Gastrocnemius medialis (tissue), 4 donors: ENCODE data around the gene VCL. TPM values are rescaled to one million over a fixed set of nuclear protein-coding genes. Genes with fewer than 3 reads are reported as not detected.
"Not testable (repeated sequence)": the region's sequence is repeated elsewhere in the genome, so short reads cannot be mapped to it uniquely, and the experiment has no call there.

Experiments
- ATAC-seq, 2 donors: fragments of 150-250 bp; one replicate each; pipeline ENCODE4 v1.9.1; 2016
- DNase-seq, 2 donors: peaks; one replicate each; pipeline ENCODE4 v3.0.0-alpha.2; 2019
- H3K27ac ChIP-seq, 4 donors: fragments of 200-600 bp; sonication (generic); 1 replicate in 1 of 4; 2 replicates in 3 of 4; pipeline ENCODE4 v1.5.1; 2016 to 2018; ENCODE audit warnings: mild to moderate bottlenecking in 2 of 4, moderate library complexity in 1 of 4
- H3K27me3 ChIP-seq, 3 donors: fragments of 200-600 bp; sonication (generic) in 2 of 3; 1 replicate in 1 of 3; 2 replicates in 2 of 3; pipeline versions ENCODE4 v1.5.1 to v1.6.0; 2016 to 2019; ENCODE audit warnings: mild to moderate bottlenecking in 1 of 3, moderate library complexity in 1 of 3
- H3K36me3 ChIP-seq, 2 donors: fragments of 200-600 bp; sonication (generic) in 1 of 2; one replicate each; pipeline ENCODE4 v1.5.1; 2017 to 2018
- H3K4me1 ChIP-seq, 2 donors: fragments of 200-600 bp; sonication (generic) in 1 of 2; one replicate each; pipeline ENCODE4 v1.5.1; 2016 to 2017; ENCODE audit warnings: mild to moderate bottlenecking in 2 of 2
- H3K4me3 ChIP-seq, 4 donors: fragments of 200-600 bp; sonication (generic) in 3 of 4; 1 replicate in 1 of 4; 2 replicates in 3 of 4; pipeline ENCODE4 v1.5.1; 2016 to 2019; ENCODE audit warnings: mild to moderate bottlenecking in 2 of 4
- H3K9me3 ChIP-seq, 3 donors: fragments of 200-600 bp; sonication (generic) in 2 of 3; 1 replicate in 1 of 3; 2 replicates in 2 of 3; pipeline ENCODE4 v1.5.1; 2016 to 2019
- POLR2A ChIP-seq, 2 donors: fragments of 450-650 bp; IDR thresholded peaks; one replicate each; pipeline ENCODE4 v1.6.1; 2017; ENCODE audit warnings: antibody characterized with exemption in 2 of 2, mild to moderate bottlenecking in 2 of 2, moderate library complexity in 2 of 2
- in situ Hi-C, 4 donors: fragments of 200-750 bp; cut with MboI; loops; one replicate each; pipeline versions ENCODE4 v1.15.0 to v1.8.0; 2017; ENCODE audit warnings: low sequenced_read_pairs in 4 of 4
- intact Hi-C: fragments of 100-400 bp; cut with DNase I; formaldehyde crosslinking; loops from one replicate; pipeline ENCODE4 v1.15.1; 2023; ENCODE audit warnings: low total_unique reads
- total RNA-seq, 4 donors: library from RNA; depleted of rRNA; stranded (reverse); fragments of >200 nt; gene quantifications; one replicate each; pipeline versions ENCODE4 v1.1.0 to v1.2.3, GENCODE V29; 2016
- TF ChIP-seq, protein P1 (sequence below), 5 experiments: fragments of 450-650 bp in 3 of 5; fragments of 200-600 bp in 2 of 5; sonication (generic) in 2 of 5; IDR thresholded peaks in 4 of 5; conservative IDR thresholded peaks in 1 of 5; 1 replicate in 4 of 5; 2 replicates in 1 of 5; pipeline ENCODE4 v1.5.1; 2016 to 2019; ENCODE audit warnings: antibody characterized with exemption in 5 of 5, mild to moderate bottlenecking in 3 of 5, moderate library complexity in 3 of 5

The VCL gene
- total RNA-seq, 4 donors from 2014 or later: 129 to 299 (median 210) TPM

DNA sequence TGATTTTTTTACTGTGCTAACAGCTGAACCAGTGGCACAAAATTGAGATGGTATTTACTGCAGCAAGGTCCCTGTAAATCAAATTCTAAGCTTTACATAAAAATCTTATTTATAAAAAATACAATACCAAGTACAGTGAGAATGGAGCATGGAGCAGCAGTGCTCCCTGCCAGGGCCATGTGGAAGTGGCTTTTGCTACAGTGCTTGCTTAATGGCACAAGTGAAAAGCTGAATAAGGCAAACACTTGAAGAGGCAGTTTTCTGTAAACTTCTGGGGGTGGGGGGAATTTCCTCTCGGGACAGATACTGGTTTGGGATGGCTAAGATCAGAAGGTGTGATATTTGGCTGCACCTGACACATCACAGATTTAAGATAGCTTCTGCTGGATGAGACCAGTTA lies 125.2 kb downstream of the VCL start:
- in situ Hi-C loops: no loop called here
- H3K36me3 ChIP-seq: peaks cover 0 to 89% of the 10 kb centered on the region in 2 donors
- no peak for ATAC-seq

DNA sequence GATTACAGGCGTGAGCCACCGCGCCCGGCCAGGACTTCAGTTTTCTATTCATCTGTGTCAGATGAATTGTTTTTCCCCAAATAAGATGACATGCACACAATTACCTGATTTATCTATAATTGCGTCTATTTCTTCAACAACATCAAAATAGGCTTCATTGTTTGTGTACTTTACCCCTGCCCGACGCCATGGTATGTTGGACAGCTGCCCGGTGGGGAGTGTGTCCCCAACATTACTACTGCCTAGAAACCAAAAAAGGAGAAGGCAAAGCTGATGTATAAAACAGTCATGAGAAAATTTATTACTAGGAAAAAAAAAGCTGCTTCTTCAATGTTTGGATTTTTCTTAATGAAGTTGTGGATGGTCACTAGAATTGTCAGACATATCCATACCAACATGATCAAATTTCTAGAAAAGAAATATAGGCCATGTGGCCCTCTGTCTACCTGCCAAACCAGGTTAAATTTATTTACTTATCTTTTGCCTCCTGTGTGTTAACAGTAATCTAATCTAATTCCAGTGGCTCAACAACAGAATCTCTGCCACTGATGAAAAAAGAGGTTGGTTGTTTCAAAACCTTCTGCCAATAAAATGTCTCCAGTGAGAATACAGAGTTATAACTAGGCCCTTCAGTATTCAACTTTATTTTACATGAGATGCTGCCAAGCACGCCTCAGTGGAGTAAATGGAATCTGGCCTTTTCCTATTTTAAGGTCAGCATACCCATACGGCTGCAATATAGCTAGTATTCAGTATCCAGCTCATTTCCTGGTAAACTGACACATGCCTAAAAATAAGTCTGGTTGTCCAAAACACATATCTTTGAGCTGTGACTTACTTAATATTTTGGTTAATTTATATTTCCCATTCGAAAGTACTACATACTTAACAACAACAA lies 136.3 kb downstream of the VCL start:
- Histone ChIP-seq H3K4me3 (no peak overlapping the region), H3K4me1 (peaks cover 4 to 7% of the 10 kb centered on the region in 2 donors), H3K9me3 (no peaks in the 10 kb centered on the region), H3K27ac (peak overlapping the region in 2 of 4 donors; percentile 5 to 62), H3K27me3 (no peaks in the 10 kb centered on the region), H3K36me3 (peaks cover 4 to 84% of the 10 kb centered on the region in 2 donors)
- intact Hi-C loops (no loop called here), in situ Hi-C loops (no loop called here)
- no peak for ATAC-seq
- no peak for TF ChIP-seq POLR2A (IDR thresholded peaks at IDR 0.05)
- TF ChIP-seq, protein P1, sequence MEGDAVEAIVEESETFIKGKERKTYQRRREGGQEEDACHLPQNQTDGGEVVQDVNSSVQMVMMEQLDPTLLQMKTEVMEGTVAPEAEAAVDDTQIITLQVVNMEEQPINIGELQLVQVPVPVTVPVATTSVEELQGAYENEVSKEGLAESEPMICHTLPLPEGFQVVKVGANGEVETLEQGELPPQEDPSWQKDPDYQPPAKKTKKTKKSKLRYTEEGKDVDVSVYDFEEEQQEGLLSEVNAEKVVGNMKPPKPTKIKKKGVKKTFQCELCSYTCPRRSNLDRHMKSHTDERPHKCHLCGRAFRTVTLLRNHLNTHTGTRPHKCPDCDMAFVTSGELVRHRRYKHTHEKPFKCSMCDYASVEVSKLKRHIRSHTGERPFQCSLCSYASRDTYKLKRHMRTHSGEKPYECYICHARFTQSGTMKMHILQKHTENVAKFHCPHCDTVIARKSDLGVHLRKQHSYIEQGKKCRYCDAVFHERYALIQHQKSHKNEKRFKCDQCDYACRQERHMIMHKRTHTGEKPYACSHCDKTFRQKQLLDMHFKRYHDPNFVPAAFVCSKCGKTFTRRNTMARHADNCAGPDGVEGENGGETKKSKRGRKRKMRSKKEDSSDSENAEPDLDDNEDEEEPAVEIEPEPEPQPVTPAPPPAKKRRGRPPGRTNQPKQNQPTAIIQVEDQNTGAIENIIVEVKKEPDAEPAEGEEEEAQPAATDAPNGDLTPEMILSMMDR (IDR thresholded peaks at IDR 0.05 in 4 of 5, conservative IDR thresholded peaks at IDR 0.05 in 1 of 5): no peak
- DNase-seq: no peak

More for the DNA sequence above, 125.2 kb downstream of the VCL start:
- intact Hi-C loops: no loop called here
- DNase-seq: no peak
- H3K4me1 ChIP-seq: no peaks in the 10 kb centered on the region
- H3K4me3 ChIP-seq: no peak overlapping the region
- no peak for TF ChIP-seq POLR2A (IDR thresholded peaks at IDR 0.05)
- TF ChIP-seq, protein P1 (IDR thresholded peaks at IDR 0.05 in 4 of 5, conservative IDR thresholded peaks at IDR 0.05 in 1 of 5): no peak
- H3K9me3 ChIP-seq: no peaks in the 10 kb centered on the region
- H3K27me3 ChIP-seq: no peaks in the 10 kb centered on the region
- H3K27ac ChIP-seq: no peak overlapping the region

DNA sequence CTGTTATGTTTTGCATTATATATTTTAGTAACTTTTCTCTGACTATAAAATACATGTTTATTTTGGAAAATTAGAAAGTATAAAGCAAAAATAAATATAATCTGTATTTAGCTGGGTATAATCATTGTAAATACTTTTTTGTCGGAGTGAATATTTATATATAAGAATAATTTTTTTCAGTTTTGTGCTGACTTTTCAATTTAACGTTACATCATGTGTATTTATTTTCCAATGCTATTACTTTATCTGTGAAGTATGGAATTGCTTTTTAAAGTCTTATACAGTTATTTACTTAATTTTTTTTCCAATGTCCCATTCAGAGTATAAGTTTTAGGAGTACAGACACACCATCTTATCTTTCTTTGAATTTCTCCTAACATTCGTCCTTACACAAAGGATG lies 137.5 kb downstream of the VCL start:
- Histone ChIP-seq H3K4me1 (peaks cover 4 to 7% of the 10 kb centered on the region in 2 donors), H3K9me3 (no peaks in the 10 kb centered on the region), H3K36me3 (peaks cover 4 to 71% of the 10 kb centered on the region in 2 donors), H3K27me3 (no peaks in the 10 kb centered on the region), H3K27ac (peak overlapping the region in 1 of 4 donors; percentile 62), H3K4me3 (no peak overlapping the region)
- TF ChIP-seq, protein P1 (IDR thresholded peaks at IDR 0.05 in 4 of 5, conservative IDR thresholded peaks at IDR 0.05 in 1 of 5): no peak
- TF ChIP-seq POLR2A (IDR thresholded peaks at IDR 0.05): no peak
- DNase-seq: no peak
- in situ Hi-C loops: no loop called here
- intact Hi-C loops: no loop called here
- no peak for ATAC-seq

DNA sequence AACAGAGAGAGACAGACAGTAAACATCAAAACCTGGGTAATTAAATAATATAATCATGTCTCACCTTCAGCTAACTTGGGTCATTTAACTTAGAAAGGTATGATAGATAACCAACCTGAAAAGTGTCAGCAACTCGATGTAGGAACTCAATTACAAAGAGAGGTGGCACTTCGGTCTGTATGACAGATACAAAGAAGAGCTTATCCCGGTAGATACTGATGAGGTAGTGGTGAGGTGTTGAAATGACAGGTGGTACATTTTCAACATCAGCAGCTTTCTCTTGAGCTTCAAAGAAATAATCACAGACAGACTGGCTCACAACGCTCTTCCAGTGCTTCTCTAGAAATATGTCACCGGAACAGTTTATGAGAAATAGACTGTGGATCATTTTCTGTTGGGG lies 140.1 kb downstream of the VCL start:
- H3K4me1 ChIP-seq: peaks cover 4 to 7% of the 10 kb centered on the region in 2 donors
- no peak for ATAC-seq
- no peak overlapping the region for H3K27ac ChIP-seq
- no peaks in the 10 kb centered on the region for H3K9me3 ChIP-seq
- H3K36me3 ChIP-seq: peaks cover 4 to 46% of the 10 kb centered on the region in 2 donors
- DNase-seq: no peak
- TF ChIP-seq, protein P1 (IDR thresholded peaks at IDR 0.05 in 4 of 5, conservative IDR thresholded peaks at IDR 0.05 in 1 of 5): no peak
- TF ChIP-seq POLR2A (IDR thresholded peaks at IDR 0.05): no peak
- in situ Hi-C loops: no loop called here
- intact Hi-C loops: no loop called here
- no peak overlapping the region for H3K4me3 ChIP-seq
- H3K27me3 ChIP-seq: no peaks in the 10 kb centered on the region

DNA sequence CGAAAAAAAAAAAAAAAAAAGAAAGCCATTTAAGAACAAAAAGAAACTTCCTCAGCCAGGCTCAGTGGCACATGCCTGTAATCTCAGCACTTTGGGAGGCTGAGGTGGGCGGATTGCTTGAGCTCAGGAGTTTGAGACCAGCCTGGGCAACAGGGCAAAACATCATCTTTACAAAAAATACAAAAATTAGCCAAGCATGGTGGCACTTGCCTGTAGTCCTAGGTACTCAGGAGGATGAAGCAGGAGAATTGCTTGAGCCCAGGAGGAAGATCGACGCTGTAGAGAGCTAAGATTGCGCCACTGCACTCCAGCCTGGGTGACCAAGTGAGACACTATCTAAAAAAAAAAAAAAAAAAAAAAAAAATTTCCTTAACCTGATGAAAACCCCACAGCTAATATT lies 140.7 kb downstream of the VCL start:
- in situ Hi-C loops, H3K27ac ChIP-seq, ATAC-seq, H3K4me1 ChIP-seq, DNase-seq, H3K9me3 ChIP-seq, H3K4me3 ChIP-seq, H3K27me3 ChIP-seq, intact Hi-C loops: not testable (repeated sequence)
- peaks cover 4 to 40% of the 10 kb centered on the region in 2 donors for H3K36me3 ChIP-seq
